Fibroblast of gingiva (primary cell): ENCODE data around the gene PRIMA1.

ENCODE experiments used
- DNase-seq: peaks from one replicate; pipeline ENCODE4 v3.0.0-alpha.2; 2011; ENCODE audit warnings: low read depth

Gene PRIMA1

GRCh38 chr14:93753647-93754046, 34.6 kb downstream of the PRIMA1 start:
- no peak for DNase-seq

- DNase-seq = no peak
These were observed 35.2 kb downstream of the PRIMA1 start for GRCh38 chr14:93752980-93753561.

DNA sequence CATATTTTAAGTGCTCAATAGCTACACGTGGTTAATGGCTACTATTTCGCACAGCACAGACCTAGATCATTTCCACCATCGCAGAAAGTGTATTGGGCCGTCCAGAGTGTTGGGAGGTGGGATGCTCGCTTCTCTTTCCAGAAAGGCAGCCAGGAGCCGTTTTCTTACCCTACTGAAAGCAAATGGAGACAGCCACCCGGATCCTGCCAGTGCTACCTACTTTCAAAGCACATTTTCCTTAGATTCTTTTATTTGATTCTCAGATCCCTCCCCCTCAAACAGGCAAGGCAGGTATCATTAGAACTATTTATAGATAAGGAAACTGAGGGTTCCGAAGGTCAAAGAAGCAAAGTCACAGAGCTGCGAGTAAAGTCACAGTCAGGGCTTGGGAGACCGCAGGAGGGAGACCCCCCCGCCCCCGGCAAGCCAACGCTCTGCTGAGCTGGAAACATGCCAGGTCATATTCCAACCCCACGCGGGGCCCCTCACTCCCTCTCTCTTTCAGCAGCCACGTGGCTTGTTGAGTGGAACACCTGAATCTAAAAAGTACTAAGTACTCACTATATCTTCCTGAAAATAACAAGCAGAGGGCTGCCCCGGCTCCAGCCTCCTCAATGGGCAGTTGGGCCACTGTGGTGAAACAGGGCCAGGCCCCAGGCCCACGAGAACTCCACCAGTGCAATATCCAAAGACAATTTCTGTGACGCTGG, 36.2 kb downstream of the PRIMA1 start:
- DNase-seq = no peak

DNA sequence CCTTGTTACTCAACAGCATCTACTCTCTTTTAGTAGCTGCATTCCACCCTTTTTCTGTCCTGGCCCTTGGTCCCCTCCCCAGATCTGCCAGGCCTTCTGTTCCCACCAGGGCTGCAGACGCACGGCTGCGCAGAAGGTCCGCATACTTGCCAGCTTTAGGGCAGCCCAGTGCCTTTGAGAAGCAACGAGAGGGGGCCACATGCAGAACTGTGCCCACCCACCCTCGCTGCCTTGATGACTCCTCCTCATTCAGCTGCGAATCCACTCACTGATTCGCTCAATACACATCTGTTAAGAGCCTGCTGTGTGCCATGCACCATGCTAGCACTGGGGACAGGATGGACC, 39.2 kb downstream of the PRIMA1 start:
- DNase-seq = no peak

- no peak for DNase-seq
These were observed 39.8 kb downstream of the PRIMA1 start for GRCh38 chr14:93748208-93749075.

DNA sequence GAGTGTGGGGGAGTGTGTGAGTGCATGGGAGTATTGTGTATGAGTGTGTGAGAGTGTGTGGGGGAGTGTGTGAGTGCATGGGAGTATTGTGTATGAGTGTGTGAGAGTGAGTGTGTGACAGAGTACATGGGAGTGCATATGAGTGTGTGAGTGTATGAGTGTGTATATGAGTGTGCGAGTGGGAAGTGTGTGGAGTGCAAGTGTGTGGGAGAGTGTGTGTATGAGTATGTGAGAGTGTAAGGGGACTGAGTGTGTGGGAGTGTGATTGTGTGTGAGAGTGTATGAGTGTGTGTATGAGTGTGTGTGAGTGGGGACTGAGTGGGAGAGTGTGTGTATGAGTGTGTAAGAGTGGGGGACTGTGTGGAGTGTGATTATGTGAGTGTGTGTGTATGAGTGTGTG, 40.7 kb downstream of the PRIMA1 start:
- no peak for DNase-seq

GRCh38 chr14:93747102-93747501, 41.2 kb downstream of the PRIMA1 start:
- DNase-seq = no peak

- no peak for DNase-seq
These were observed 42.5 kb downstream of the PRIMA1 start for GRCh38 chr14:93745603-93746273.

GRCh38 chr14:93744876-93745275, 43.4 kb downstream of the PRIMA1 start:
- no peak for DNase-seq

DNA sequence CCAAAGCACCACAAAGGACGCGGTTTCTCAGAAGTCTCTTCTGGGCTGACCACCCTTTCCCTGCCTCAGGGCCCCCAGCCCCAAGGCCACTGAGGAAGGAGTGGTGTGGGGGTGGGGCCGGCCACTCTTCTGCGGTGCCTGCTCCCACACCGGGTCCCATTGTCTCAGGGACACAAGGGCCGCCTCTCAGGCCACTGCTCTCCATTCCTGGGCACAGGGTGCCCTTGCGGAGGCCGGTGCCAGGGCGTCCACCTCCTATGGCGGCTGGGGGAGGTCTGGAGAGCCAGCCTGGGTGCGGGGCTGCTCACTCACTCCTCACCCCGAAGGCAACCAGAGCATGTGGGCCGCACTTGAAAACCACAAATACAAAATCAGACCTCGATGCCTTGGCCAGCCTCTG, 44.1 kb downstream of the PRIMA1 start:
- DNase-seq = no peak

GRCh38 chr14:93743270-93744060, 44.8 kb downstream of the PRIMA1 start:
- DNase-seq = no peak

GRCh38 chr14:93742761-93743160, 45.5 kb downstream of the PRIMA1 start:
- no peak for DNase-seq

DNA sequence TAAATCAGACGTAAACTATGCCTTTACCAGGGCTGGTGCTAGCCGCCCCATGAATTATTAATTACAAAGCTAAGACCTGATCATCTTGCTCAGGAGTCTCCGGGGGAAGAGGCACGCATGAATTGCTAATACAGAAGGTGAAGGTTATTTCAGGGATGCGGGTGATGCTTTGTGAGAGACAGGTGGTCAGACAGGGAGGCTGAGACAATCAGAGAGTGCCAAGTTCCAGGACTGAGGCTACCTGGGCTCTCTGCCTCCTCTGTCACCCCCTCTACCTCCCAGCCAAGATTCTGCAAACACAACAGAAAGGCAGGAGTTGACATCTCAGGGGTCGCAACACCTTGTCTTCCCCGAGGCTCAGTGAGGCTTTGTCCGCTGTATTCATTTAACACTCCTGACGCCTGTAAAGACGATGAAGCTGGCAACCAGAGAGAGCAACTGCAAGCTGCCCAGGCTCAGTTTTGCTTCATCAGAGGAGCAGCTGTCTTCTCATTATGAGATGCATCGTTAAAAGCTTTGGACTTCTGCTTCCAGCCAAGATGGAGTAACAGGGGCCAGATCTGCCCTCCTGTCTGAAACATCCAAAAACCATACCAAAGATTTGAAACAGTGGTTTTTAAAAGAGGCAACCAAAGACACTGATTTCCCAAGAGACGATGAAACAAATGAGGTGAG, 46.6 kb downstream of the PRIMA1 start:
- no peak for DNase-seq

- no peak for DNase-seq
These were observed 50.7 kb downstream of the PRIMA1 start for GRCh38 chr14:93737634-93738033.

- no peak for DNase-seq
These were observed 51.8 kb downstream of the PRIMA1 start for GRCh38 chr14:93736378-93737014.

DNA sequence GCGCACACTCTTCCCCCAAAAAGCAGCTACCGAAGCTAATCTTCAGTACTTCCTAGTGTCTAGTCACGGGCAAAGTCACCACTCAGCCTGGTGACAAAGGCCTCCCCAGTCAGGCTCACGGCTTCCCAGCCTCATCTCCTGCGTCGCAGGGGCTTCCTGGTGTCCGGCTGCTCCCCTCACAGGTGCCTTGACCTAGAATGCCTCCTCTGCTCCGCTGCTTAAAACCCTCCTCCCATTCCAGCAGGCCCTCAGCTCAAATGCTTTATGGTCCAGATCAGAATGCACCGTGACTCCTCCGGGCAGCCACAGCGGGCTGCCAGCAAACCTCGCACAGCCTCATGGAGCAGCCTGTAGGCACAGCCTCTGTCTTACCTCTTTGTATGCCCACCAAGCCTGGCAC, 53.1 kb downstream of the PRIMA1 start:
- DNase-seq = no peak

- no peak for DNase-seq
These were observed 54.0 kb downstream of the PRIMA1 start for GRCh38 chr14:93734086-93734822.

DNA sequence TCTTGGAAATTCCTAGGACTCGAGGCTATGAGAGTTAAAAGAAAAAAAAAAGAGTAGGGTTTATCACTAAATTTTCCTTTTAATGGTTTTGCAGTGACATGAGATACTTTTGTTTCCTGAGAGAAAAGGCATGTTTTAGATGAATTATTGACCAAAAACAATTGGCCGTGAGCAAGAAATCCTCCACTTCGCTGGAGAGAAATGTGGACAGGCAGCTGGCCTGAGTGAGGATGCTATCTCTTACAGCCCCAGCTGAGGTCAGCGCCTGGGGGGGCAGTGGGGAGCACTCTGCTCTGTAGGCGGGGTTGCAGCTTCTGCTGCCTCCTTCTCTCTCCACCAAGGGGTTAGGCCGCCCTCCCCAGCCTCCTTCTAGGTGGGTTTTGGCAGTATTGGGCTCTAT, 54.7 kb downstream of the PRIMA1 start:
- no peak for DNase-seq

DNA sequence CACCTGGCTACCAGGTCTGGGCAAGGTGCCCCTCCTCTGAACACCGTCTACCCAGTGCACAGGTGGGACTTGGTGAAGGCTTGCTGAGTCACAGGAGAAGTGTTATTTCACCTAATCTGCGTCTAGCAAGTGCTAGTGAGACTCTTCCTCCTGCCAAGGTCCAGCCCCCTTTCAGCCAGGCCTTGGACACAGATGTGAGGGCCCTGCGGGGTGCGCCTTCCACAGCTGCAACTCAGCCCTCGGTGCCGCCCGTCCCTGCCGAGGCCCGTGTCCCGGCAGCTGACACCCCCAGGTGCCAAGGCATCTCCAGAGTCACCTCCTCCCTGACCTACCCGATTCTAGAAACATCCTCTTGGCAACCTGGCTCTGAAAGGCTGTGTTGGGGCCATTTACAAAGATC, 55.1 kb downstream of the PRIMA1 start:
- DNase-seq = no peak

DNA sequence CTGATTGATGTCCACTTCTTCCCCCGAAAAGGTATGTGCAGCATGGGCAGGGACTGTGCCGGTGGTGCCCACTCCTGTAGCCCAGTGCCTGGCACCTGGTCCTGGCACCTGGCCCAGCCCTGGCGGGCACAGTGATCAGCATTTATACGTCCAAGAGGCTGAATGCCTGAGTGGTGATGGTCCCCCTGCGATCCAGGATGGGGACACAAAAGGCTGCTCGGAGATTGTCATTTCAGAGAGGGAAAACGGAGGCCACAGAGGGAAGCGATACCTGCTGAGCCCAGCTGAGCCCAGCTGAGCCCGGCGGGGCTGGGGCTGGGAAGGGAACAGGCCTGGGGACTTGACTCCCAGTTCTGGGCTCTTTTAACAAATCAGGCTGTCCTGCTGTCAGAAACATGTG, 55.8 kb downstream of the PRIMA1 start:
- no peak for DNase-seq
